GM15510 (cell line): Measurements from ENCODE around the gene NKX6-1.

Experiments used
- POLR2A ChIP-seq: IDR thresholded peaks from 3 replicates; pipeline ENCODE4 v1.6.1; 2011; ENCODE audit warnings: borderline replicate concordance; ENCODE audit not compliant: insufficient read length; ENCODE audit errors: extremely low read depth

The NKX6-1 gene

GRCh38 chr4:84467601-84468000, 31.5 kb downstream of the NKX6-1 start:
- TF ChIP-seq POLR2A = no peak

GRCh38 chr4:84459783-84460182, 39.3 kb downstream of the NKX6-1 start:
- no peak for TF ChIP-seq POLR2A

GRCh38 chr4:84456157-84456556, 42.9 kb downstream of the NKX6-1 start:
- TF ChIP-seq POLR2A = no peak

GRCh38 chr4:84455697-84456096, 43.4 kb downstream of the NKX6-1 start:
- TF ChIP-seq POLR2A = no peak

- TF ChIP-seq POLR2A = no peak
These were observed 47.5 kb downstream of the NKX6-1 start for GRCh38 chr4:84451546-84451945.

- no peak for TF ChIP-seq POLR2A
These were observed 55.6 kb downstream of the NKX6-1 start for GRCh38 chr4:84443523-84443922.

- TF ChIP-seq POLR2A = no peak
These were observed 56.3 kb downstream of the NKX6-1 start for GRCh38 chr4:84442778-84443177.
